HCT116 (cell line): Measurements from ENCODE around the gene ARHGAP12.

ENCODE experiments used
- ATF3 ChIP-seq: IDR thresholded peaks from 2 replicates; pipeline ENCODE4 v1.6.1; 2012
- CEBPB ChIP-seq: IDR thresholded peaks from 2 replicates; pipeline ENCODE4 v1.6.1; 2012; ENCODE audit warnings: low read depth
- EZH2 ChIP-seq: fragments of 200-600 bp; sonication (generic); IDR thresholded peaks from 2 replicates; pipeline ENCODE4 v1.6.1; 2017; ENCODE audit warnings: antibody characterized with exemption, mixed run types
- EZH2phosphoT487 ChIP-seq: fragments of 200-600 bp; IDR thresholded peaks from 2 replicates; pipeline ENCODE4 v1.6.1; 2018; ENCODE audit warnings: antibody characterized with exemption, borderline replicate concordance
- JUND ChIP-seq: IDR thresholded peaks from 2 replicates; pipeline ENCODE4 v1.6.1; 2012
- MAX ChIP-seq: IDR thresholded peaks from 2 replicates; pipeline ENCODE4 v1.6.1; 2012
- POLR2A ChIP-seq: IDR thresholded peaks from 2 replicates; pipeline ENCODE4 v1.7.0; 2011; ENCODE audit warnings: borderline replicate concordance; ENCODE audit not compliant: insufficient read depth, insufficient read length; ENCODE audit errors: extremely low read depth
- POLR2AphosphoS5 ChIP-seq: IDR thresholded peaks from 2 replicates; pipeline ENCODE4 v1.6.1; 2011; ENCODE audit warnings: mild to moderate bottlenecking, low read depth, low read length, moderate library complexity
- RAD21 ChIP-seq: IDR thresholded peaks from 2 replicates; pipeline ENCODE4 v1.6.1; 2012; ENCODE audit warnings: low read depth, mild to moderate bottlenecking
- REST ChIP-seq: IDR thresholded peaks from 2 replicates; pipeline ENCODE4 v1.6.1; 2012; ENCODE audit warnings: low read depth
- TCF7L2 ChIP-seq: IDR thresholded peaks from 2 replicates; pipeline ENCODE4 v1.7.0; 2011; ENCODE audit warnings: borderline replicate concordance, inconsistent platforms; ENCODE audit not compliant: insufficient read depth, insufficient read length; ENCODE audit errors: extremely low read depth
- YY1 ChIP-seq: IDR thresholded peaks from 2 replicates; pipeline ENCODE4 v1.6.1; 2011; ENCODE audit warnings: low read length, low read depth, moderate library complexity, mild to moderate bottlenecking; ENCODE audit not compliant: insufficient replicate concordance; ENCODE audit errors: extremely low read depth
- ZFX ChIP-seq: fragments of 450-650 bp; IDR thresholded peaks from 2 replicates; pipeline ENCODE4 v1.6.1; 2017
- TF ChIP-seq, protein P1 (sequence below), 3 experiments: fragments of 200-600 bp in 1 of 3; sonication (generic) in 1 of 3; IDR thresholded peaks in 2 of 3; conservative IDR thresholded peaks in 1 of 3; 2 replicates each; pipeline ENCODE4 v1.5.1; 2012 to 2017; ENCODE audit warnings: low read depth in 2 of 3, low read length in 2 of 3, antibody characterized with exemption in 1 of 3, borderline replicate concordance in 1 of 3, control low read depth in 1 of 3, mild to moderate bottlenecking in 1 of 3, mixed read lengths in 1 of 3, mixed run types in 1 of 3, moderate library complexity in 1 of 3; ENCODE audit not compliant: insufficient read depth in 1 of 3

DNA sequence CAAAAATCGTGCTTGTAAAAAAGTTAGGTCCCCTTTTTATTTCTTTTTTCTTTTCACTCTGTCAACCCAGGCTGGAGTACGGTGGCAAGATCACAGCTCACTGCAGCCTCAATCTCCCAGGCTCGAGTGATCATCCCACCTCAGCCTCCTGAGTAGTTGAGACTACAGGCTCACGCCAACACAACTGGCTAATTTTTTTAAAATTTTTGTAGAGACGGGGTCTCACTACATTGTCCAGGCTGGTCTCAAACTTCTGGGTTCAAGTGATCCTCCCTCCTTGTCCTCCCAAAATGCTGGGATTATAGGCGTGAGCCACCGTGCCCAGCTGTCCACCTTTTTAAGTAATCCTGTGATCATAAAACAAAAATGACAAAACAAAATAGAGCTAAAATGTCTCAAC, 19.4 kb upstream of the ARHGAP12 start:
- no peak for TF ChIP-seq TCF7L2
- TF ChIP-seq YY1 = no peak
- TF ChIP-seq ATF3 = no peak
- TF ChIP-seq, protein P1, sequence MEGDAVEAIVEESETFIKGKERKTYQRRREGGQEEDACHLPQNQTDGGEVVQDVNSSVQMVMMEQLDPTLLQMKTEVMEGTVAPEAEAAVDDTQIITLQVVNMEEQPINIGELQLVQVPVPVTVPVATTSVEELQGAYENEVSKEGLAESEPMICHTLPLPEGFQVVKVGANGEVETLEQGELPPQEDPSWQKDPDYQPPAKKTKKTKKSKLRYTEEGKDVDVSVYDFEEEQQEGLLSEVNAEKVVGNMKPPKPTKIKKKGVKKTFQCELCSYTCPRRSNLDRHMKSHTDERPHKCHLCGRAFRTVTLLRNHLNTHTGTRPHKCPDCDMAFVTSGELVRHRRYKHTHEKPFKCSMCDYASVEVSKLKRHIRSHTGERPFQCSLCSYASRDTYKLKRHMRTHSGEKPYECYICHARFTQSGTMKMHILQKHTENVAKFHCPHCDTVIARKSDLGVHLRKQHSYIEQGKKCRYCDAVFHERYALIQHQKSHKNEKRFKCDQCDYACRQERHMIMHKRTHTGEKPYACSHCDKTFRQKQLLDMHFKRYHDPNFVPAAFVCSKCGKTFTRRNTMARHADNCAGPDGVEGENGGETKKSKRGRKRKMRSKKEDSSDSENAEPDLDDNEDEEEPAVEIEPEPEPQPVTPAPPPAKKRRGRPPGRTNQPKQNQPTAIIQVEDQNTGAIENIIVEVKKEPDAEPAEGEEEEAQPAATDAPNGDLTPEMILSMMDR (IDR thresholded peaks at IDR 0.05 in 2 of 3, conservative IDR thresholded peaks at IDR 0.05 in 1 of 3; ENCODE audit: borderline replicate concordance in 1 of 3, insufficient read depth in 1 of 3, low read depth in 2 of 3, low read length in 2 of 3) = no peak
- TF ChIP-seq CEBPB = no peak
- no peak for TF ChIP-seq POLR2A
- no peak for TF ChIP-seq RAD21
- TF ChIP-seq POLR2AphosphoS5 = no peak
- TF ChIP-seq REST = no peak
- TF ChIP-seq EZH2 = no peak
- no peak for TF ChIP-seq JUND
- TF ChIP-seq MAX = no peak
- no peak for TF ChIP-seq ZFX
- no peak for TF ChIP-seq EZH2phosphoT487
